Stimulated activated CD8-positive, alpha-beta memory T cell treated with anti-CD3 and anti-CD28 coated beads, Interleukin-4, amount 100 ng/mL, for 48 hours (primary cell): ENCODE measurements around the gene NBPF4.
"Not testable (repeated sequence)": the region's sequence is repeated elsewhere in the genome, so short reads cannot be mapped to it uniquely, and the experiment has no call there.

Source experiments
- DNase-seq: peaks from one replicate; pipeline ENCODE4 v3.0.0-alpha.2; 2020

Gene NBPF4

GRCh38 chr1:108211014-108211413 lies 32.9 kb downstream of the NBPF4 start:
- DNase-seq, result no peak

- DNase-seq, result no peak
These were observed 34.3 kb downstream of the NBPF4 start for GRCh38 chr1:108209456-108210108.

- DNase-seq, result no peak
These were observed 35.0 kb downstream of the NBPF4 start for GRCh38 chr1:108208724-108209446.

- not testable (repeated sequence) for DNase-seq
These were observed 40.3 kb downstream of the NBPF4 start for GRCh38 chr1:108203582-108203981.

- no peak for DNase-seq
These were observed 42.2 kb downstream of the NBPF4 start for GRCh38 chr1:108201687-108202086.

- peak; percentile 47 for DNase-seq
These were observed 43.2 kb downstream of the NBPF4 start for GRCh38 chr1:108200687-108201051.

- peak; percentile 79 for DNase-seq
These were observed 43.8 kb downstream of the NBPF4 start, which contains the start of gene SLC25A24 for GRCh38 chr1:108199781-108200686. Gene SLC25A24 (minus strand): TSS chr1:108200343. CDS start chr1:108200138, 205 bp downstream.

- DNase-seq, result no peak
These were observed 44.6 kb downstream of the NBPF4 start for GRCh38 chr1:108199201-108199691.

- no peak for DNase-seq
These were observed 49.8 kb downstream of the NBPF4 start for GRCh38 chr1:108194051-108194450.

- no peak for DNase-seq
These were observed 50.5 kb downstream of the NBPF4 start for GRCh38 chr1:108193333-108193732.

- no peak for DNase-seq
These were observed 51.3 kb downstream of the NBPF4 start for GRCh38 chr1:108192581-108192980.

- DNase-seq, result no peak
These were observed 53.0 kb downstream of the NBPF4 start for GRCh38 chr1:108190686-108191416.

GRCh38 chr1:108190001-108190634 lies 53.8 kb downstream of the NBPF4 start:
- no peak for DNase-seq

GRCh38 chr1:108188801-108189200 lies 55.1 kb downstream of the NBPF4 start:
- DNase-seq, result no peak

GRCh38 chr1:108182959-108183700 lies 60.7 kb downstream of the NBPF4 start:
- DNase-seq, result no peak

GRCh38 chr1:108179018-108179417 lies 64.9 kb downstream of the NBPF4 start:
- no peak for DNase-seq
